HFFc6 (cell line): ENCODE data around the gene IL17A. TPM values are rescaled to one million over a fixed set of nuclear protein-coding genes. Genes with fewer than 3 reads are reported as not detected.
"Not testable (repeated sequence)": the region's sequence is repeated elsewhere in the genome, so short reads cannot be mapped to it uniquely, and the experiment has no call there.

Experiments
- DNase-seq: peaks from one replicate; pipeline ENCODE4 v3.0.0-alpha.2; 2018
- H3K27ac Mint-ChIP-seq: 2 replicates; pipeline ENCODE4 v1.8.0; 2020; ENCODE audit warnings: mild to moderate bottlenecking, mixed read lengths
- H3K27me3 Mint-ChIP-seq: 2 replicates; pipeline ENCODE4 v1.8.0; 2021; ENCODE audit warnings: mild to moderate bottlenecking, moderate library complexity, mixed read lengths; ENCODE audit not compliant: insufficient read depth
- H3K36me3 Mint-ChIP-seq: 2 replicates; pipeline ENCODE4 v1.8.0; 2021; ENCODE audit warnings: low read depth, mixed read lengths
- H3K4me1 Mint-ChIP-seq: 2 replicates; pipeline ENCODE4 v1.8.0; 2020; ENCODE audit warnings: low read depth, mixed read lengths
- H3K4me3 Mint-ChIP-seq: 2 replicates; pipeline ENCODE4 v1.8.0; 2020; ENCODE audit warnings: mild to moderate bottlenecking, moderate library complexity, mixed read lengths
- H3K9me3 Mint-ChIP-seq: 2 replicates; pipeline ENCODE4 v1.8.0; 2020; ENCODE audit warnings: mild to moderate bottlenecking, mixed read lengths
- total RNA-seq, 6 experiments: library from RNA; stranded (reverse); fragmentation: NEBNext Ultra II Directional; extraction: Animal tissue kit (Norgen Biotek cat#: 25700); gene quantifications; 2 replicates in 1 of 6; 3 replicates in 5 of 6; pipeline ENCODE4 v1.2.3, GENCODE V29; 2021
- TF ChIP-seq, protein P1 (sequence below): fragments of 200-600 bp; sonication (generic); IDR thresholded peaks from 2 replicates; pipeline ENCODE4 v1.5.0; 2021; ENCODE audit warnings: antibody characterized with exemption, mild to moderate bottlenecking

The IL17A gene
- total RNA-seq, 6 experiments from 2014 or later: not detected

DNA sequence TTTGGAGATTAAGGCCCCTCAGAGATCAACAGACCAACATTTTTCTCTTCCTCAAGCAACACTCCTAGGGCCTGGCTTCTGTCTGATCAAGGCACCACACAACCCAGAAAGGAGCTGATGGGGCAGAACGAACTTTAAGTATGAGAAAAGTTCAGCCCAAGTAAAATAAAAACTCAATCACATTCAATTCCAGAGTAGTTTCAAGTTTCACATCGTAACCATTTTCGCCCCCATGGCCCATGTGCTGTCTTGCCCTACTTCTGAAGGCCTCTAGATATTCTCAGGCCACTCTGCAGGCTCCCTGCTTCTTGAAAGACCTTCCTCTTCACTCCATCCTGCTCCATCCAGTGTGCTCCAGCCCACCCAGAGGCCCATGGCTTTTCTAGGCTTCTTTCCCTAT is 4.2 kb downstream of the IL17A start:
- Mint-ChIP-seq H3K9me3 (no peaks in the 10 kb centered on the region), H3K27ac (no peak overlapping the region), H3K27me3 (peaks cover 4% of the 10 kb centered on the region), H3K4me1 (no peaks in the 10 kb centered on the region), H3K36me3 (no peaks in the 10 kb centered on the region), H3K4me3 (no peak overlapping the region)
- no peak for DNase-seq
- TF ChIP-seq, protein P1, sequence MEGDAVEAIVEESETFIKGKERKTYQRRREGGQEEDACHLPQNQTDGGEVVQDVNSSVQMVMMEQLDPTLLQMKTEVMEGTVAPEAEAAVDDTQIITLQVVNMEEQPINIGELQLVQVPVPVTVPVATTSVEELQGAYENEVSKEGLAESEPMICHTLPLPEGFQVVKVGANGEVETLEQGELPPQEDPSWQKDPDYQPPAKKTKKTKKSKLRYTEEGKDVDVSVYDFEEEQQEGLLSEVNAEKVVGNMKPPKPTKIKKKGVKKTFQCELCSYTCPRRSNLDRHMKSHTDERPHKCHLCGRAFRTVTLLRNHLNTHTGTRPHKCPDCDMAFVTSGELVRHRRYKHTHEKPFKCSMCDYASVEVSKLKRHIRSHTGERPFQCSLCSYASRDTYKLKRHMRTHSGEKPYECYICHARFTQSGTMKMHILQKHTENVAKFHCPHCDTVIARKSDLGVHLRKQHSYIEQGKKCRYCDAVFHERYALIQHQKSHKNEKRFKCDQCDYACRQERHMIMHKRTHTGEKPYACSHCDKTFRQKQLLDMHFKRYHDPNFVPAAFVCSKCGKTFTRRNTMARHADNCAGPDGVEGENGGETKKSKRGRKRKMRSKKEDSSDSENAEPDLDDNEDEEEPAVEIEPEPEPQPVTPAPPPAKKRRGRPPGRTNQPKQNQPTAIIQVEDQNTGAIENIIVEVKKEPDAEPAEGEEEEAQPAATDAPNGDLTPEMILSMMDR: no peak

DNA sequence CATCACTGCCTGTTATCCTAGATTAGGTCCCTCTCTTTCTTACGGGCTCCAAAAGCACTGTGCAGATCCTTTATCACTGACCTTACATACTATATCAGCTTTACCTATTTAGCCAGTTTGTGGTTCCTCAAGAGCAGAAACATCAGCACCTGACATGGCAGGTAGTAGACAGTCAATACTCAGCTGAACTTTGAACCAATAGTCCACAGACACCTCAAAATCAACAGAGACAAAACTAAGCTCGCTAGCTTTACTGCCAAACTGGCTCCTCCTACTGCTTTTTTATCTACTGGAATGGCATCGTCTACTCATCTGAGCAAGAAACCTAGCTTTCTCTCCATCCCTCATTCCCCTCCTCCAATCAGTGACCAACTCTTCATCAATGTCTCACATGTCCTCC is 5.6 kb downstream of the IL17A start:
- H3K9me3 Mint-ChIP-seq: no peaks in the 10 kb centered on the region
- H3K4me3 Mint-ChIP-seq: no peak overlapping the region
- TF ChIP-seq, protein P1: no peak
- H3K27me3 Mint-ChIP-seq: peaks cover 4% of the 10 kb centered on the region
- no peak for DNase-seq
- no peak overlapping the region for H3K27ac Mint-ChIP-seq
- H3K4me1 Mint-ChIP-seq: no peaks in the 10 kb centered on the region
- no peaks in the 10 kb centered on the region for H3K36me3 Mint-ChIP-seq

DNA sequence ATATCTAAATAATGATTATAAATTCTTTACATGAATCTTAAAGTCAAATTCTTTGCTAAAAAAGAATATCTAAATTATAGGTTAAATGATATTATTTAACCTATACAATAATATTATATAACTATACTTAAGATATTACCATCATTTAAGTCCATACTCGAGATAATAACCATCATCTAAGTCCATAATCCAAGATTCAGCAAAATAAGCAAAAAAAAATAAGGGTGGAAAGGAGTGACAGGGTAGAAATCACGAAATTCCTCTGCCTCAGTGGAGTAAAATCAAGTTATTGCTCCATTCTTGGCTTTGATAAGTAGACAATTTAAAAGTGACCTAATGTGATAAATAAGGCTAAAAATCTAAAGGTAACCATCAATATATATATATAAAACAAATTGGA is 9.7 kb downstream of the IL17A start:
- no peaks in the 10 kb centered on the region for H3K36me3 Mint-ChIP-seq
- no peak for DNase-seq
- H3K4me1 Mint-ChIP-seq: no peaks in the 10 kb centered on the region
- H3K27me3 Mint-ChIP-seq: peaks cover 2% of the 10 kb centered on the region
- H3K9me3 Mint-ChIP-seq: peaks cover 16% of the 10 kb centered on the region; the same call in 1 of the 2 replicates
- TF ChIP-seq, protein P1: no peak
- H3K4me3 Mint-ChIP-seq: no peak overlapping the region
- no peak overlapping the region for H3K27ac Mint-ChIP-seq

GRCh38 chr6:52200088-52200487 is 13.9 kb downstream of the IL17A start:
- DNase-seq, H3K27me3 Mint-ChIP-seq, H3K27ac Mint-ChIP-seq, H3K4me3 Mint-ChIP-seq, H3K4me1 Mint-ChIP-seq, H3K36me3 Mint-ChIP-seq: not testable (repeated sequence)
- H3K9me3 Mint-ChIP-seq: peaks cover 16% of the 10 kb centered on the region; the same call in 1 of the 2 replicates

- no peak for DNase-seq
- Mint-ChIP-seq H3K27ac (no peak overlapping the region), H3K9me3 (peaks cover 16% of the 10 kb centered on the region; the same call in 1 of the 2 replicates), H3K36me3 (no peaks in the 10 kb centered on the region), H3K4me3 (no peak overlapping the region), H3K4me1 (no peaks in the 10 kb centered on the region), H3K27me3 (peaks cover 7% of the 10 kb centered on the region)
- TF ChIP-seq, protein P1: no peak
These were observed 14.9 kb downstream of the IL17A start for GRCh38 chr6:52201046-52201445.

DNA sequence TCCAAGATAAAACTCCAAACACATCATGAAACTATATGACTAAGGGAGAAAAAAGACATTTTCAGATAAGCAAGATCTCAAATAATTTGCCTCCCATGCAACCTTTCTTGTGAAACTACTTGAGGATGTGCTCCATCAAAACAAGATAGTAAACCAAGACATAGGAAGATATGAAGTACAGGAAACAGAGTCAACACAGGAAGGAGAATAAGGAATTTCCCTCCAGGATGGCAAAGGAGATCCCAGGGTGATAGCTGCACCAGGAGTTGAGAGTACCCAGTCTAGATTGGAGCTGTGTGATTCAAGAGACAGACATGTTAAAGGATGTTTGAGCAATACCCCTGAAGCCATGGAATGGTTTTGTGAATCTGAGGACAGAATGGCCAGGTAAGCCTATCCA is 15.3 kb downstream of the IL17A start:
- peaks cover 7% of the 10 kb centered on the region for H3K27me3 Mint-ChIP-seq
- DNase-seq: no peak
- H3K4me1 Mint-ChIP-seq: no peaks in the 10 kb centered on the region
- H3K9me3 Mint-ChIP-seq: peaks cover 16% of the 10 kb centered on the region; the same call in 1 of the 2 replicates
- TF ChIP-seq, protein P1: no peak
- H3K4me3 Mint-ChIP-seq: no peak overlapping the region
- H3K36me3 Mint-ChIP-seq: no peaks in the 10 kb centered on the region
- no peak overlapping the region for H3K27ac Mint-ChIP-seq
